Fibroblast of villous mesenchyme (primary cell): Measurements from ENCODE around the gene YWHAQ. TPM values are rescaled to one million over a fixed set of nuclear protein-coding genes. Genes with fewer than 3 reads are reported as not detected.

Experiments used
- DNase-seq: peaks from one replicate; pipeline ENCODE4 v3.0.0-alpha.2; 2010; ENCODE audit warnings: low read depth
- H3K4me3 ChIP-seq: 2 replicates; pipeline ENCODE4 v1.5.1; 2011; ENCODE audit warnings: low read depth, mild to moderate bottlenecking, low read length
- CTCF ChIP-seq: IDR thresholded peaks from 2 replicates; pipeline ENCODE4 v1.5.1; 2012; ENCODE audit warnings: low read depth, mild to moderate bottlenecking, low read length; ENCODE audit not compliant: insufficient read depth
- total RNA-seq: library from RNA; depleted of rRNA; stranded (reverse); fragments of >200 nt; gene quantifications from 2 replicates; pipeline ENCODE4 v1.2.3, GENCODE V29; 2012

The YWHAQ gene
- total RNA-seq, 1 donor: 283 TPM

DNA sequence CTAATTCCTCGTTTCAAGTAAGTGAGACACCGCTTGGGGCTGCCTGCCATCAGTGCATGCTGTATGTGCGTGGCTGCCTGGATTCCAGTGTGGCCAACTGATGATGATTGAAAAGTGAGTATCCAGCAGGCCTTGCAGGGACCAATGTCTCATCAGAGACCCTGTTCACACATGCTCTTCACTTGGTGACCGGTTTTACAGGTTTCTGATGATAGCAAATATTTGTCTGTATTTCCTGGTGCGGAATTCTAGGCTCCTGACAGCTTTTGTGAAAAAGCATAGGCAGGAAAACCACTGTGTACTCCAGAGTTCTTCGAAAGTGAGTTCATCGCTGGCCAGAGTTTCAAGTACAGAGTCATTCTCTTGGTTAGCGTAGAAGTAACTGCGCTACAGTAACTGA, 13.8 kb upstream of the YWHAQ start:
- TF ChIP-seq CTCF: no peak
- no peak overlapping the region for H3K4me3 ChIP-seq
- no peak for DNase-seq

GRCh38 chr2:9644021-9644420, 13.2 kb upstream of the YWHAQ start:
- no peak for TF ChIP-seq CTCF
- no peak for DNase-seq

GRCh38 chr2:9641641-9642040, 10.8 kb upstream of the YWHAQ start:
- TF ChIP-seq CTCF: no peak
- no peak overlapping the region for H3K4me3 ChIP-seq
- no peak for DNase-seq

More at GRCh38 chr2:9644021-9644420, 13.2 kb upstream of the YWHAQ start:
- H3K4me3 ChIP-seq: no peak overlapping the region

DNA sequence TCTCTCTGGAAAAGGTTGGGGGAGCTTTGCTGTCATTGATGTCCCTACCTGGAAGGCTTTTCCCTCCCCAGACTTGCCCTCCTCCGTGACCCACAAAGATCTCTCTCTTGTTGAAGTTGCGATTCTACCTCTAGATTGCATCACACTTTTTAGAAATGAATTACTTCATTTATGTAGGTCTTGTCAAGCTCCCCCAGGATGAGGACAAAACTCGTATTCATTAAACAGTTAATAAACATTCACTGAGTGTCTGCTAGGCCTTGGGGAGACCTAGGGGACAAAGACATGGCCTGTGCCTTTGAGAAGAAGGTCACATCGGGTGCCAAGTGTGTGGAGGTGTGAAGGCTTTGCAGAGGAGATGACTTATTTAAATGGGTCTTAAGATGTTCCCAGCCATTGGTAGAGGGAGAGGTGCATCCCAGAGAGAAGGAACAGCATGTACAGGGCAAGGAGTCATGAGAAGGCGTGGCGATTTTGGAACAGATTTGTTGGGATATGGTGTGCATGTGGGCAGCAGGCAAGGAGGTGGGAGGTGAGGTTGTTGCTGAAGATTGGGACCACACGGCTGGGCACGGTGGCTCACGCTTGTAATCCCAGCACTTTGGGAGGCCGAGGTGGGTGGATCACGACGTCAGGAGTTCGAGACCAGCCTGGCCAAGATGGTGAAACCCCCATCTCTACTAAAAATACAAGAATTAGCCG, 9.8 kb upstream of the YWHAQ start:
- TF ChIP-seq CTCF: no peak
- no peak overlapping the region for H3K4me3 ChIP-seq
- DNase-seq: no peak

GRCh38 chr2:9639740-9640343, 9.0 kb upstream of the YWHAQ start:
- no peak for TF ChIP-seq CTCF
- DNase-seq: no peak
- no peak overlapping the region for H3K4me3 ChIP-seq

GRCh38 chr2:9639000-9639602, 8.3 kb upstream of the YWHAQ start:
- H3K4me3 ChIP-seq: peak overlapping the region; percentile 22
- DNase-seq: peak; percentile 45
- TF ChIP-seq CTCF: no peak

GRCh38 chr2:9638532-9638931, 7.7 kb upstream of the YWHAQ start:
- DNase-seq: peak; percentile 98
- TF ChIP-seq CTCF: no peak
- peak overlapping the region; percentile 22 for H3K4me3 ChIP-seq
